GM23248 (cell line): Measurements from ENCODE around the gene CELF1.

Experiments
- EZH2 ChIP-seq: fragments of 200-600 bp; sonication (generic); IDR thresholded peaks from 2 replicates; pipeline ENCODE4 v1.6.1; 2018; ENCODE audit warnings: antibody characterized with exemption, mild to moderate bottlenecking; ENCODE audit not compliant: insufficient read depth, poor library complexity, severe bottlenecking
- EZH2phosphoT487 ChIP-seq: fragments of 200-600 bp; sonication (generic); IDR thresholded peaks from 2 replicates; pipeline ENCODE4 v1.6.1; 2018; ENCODE audit warnings: antibody characterized with exemption, moderate library complexity, mild to moderate bottlenecking, low read depth; ENCODE audit not compliant: insufficient read depth

DNA sequence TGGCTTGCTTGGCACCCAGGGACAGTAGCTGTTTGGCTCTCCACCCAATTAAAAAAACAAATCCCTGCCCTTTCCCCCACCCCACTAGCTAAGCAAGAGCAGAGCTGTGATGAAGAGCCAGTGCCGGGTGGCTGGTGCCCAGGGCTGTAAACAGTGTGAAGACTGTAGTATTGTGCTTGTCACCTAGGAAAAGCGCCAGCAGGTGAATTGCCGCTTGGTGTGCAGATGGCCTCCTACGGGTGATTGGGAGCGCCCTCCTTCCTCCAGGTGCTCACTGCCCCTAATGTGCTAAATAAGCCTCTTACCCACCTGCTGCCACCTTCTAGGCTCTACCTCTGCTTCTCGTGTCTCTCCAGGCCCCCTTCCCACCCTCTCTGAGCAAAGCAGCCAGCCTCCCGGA, 85.6 kb downstream of the CELF1 start:
- no peak for TF ChIP-seq EZH2
- no peak for TF ChIP-seq EZH2phosphoT487
